Dedifferentiated amniotic fluid mesenchymal stem cell (primary cell): ENCODE measurements around the gene CHST15.
A peak's percentile ranks its signal among the peaks of the same experiment; 100 is the strongest.

Experiments used
- DNase-seq: peaks from one replicate; pipeline ENCODE4 v3.0.0-alpha.2; 2016; ENCODE audit errors: extremely low spot score

The CHST15 gene

DNA sequence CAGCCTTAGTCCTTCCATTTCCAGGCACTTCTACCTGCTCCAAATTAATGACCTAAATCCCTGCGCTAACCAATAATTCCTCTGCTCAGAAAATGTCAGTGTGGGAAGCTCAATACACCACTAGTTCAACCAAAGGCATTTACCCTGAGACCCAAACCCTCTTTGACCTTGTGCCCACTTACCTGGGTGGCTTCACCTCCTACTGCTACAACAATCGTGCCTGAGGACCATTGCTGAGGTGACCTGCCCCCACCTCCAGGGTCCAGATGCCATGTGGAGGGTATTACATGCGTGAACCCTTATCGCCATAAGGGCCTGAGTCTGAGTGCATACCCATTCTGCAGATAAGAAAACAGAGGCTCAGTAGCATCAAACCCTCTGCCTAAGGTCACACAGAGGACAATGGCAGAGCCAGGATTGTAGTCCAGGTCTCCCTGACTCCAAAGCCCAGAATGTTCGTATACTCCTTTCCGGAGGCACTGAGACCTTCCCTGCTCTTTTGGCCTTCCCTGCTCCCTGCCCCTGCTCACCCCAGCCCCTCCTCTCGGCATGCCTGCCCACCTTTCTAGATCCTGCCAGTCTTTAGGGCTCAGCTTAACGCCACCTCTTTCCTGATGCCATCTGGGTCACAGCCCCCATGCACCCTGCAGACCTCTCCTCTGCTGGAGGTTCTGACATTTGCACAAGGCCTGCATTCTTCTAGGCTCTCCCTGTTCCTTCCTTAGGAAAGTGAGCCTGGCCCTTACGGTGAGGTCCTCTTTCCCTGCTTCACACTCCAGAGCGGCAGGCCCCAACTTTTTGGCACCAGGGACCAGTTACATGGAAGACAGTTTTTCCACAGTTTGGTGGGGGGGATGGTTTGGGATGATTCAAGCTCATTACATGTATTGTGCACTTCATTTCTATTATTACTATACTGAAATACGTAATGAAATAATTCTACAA, 94.9 kb downstream of the CHST15 start:
- no peak for DNase-seq

DNA sequence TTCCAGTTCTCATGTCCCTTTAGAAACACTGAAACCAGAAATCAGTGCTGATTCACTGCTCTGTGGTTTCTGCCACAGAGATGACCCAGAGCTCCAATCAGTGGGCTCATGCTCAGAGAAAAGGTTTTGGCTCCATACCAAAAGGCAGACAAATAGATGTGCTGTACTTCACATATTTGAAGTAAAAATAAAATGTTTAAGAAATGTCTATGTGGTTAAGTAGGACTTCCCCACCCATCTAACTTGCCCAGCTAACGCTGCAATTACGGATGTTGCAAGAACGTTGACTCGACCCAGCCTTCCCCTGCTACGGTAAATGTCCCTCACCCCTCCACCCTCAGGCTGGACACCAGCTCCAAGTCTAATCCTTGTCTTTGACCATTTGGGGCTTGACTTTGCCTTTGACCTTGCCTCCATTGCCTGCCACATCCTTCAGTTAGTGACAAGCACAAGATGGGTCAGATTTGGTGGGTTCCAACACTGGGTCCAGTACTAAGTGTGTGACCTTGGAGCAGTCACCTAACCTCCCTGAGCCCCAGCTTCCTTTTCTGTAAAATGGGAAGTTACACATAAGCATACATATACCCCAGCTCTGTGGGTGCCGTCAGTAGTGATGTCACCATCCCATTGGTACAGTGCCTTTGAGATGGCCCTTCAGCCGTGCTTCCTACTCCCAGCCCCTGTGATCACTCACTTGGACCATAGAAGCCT, 95.8 kb downstream of the CHST15 start:
- DNase-seq = peak; percentile 96

DNA sequence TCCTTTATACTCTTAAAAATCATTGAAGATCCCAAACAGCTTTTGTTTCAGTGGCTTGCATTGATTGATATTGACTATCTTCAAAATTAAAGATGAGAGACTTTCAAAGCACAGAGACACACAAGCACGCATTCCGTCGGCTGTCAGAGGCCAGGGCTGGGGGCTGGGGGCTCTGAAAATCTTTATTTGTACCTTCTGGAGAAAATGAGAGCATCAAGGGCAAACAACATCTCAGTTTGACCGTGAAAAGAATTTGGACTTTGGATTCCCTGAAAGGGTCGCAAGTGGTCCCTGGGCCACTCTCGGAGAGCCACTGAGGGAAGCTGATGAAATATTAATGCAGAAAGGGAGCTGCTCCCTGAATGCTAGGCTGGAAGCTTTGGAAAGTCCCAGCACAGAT, 96.4 kb downstream of the CHST15 start:
- no peak for DNase-seq

DNA sequence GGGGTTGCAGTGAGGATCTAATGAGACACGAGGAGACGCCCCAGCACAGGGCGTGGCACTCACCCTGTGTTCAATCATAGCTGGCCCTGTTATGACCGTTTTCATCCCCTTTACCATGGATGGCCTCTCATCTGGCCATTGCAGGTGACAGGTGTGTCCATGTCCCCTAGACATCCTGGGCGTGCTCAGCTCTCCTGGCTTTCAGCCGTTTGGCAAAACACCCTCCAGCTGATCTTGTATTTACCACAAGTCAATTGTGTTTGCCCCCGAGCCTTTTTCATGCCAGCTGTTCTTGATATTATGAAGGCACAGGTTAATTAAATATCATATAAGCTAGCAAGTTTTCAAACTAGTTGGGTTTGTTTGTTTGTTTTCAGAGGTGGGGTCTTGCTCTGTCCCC, 97.1 kb downstream of the CHST15 start:
- no peak for DNase-seq

DNA sequence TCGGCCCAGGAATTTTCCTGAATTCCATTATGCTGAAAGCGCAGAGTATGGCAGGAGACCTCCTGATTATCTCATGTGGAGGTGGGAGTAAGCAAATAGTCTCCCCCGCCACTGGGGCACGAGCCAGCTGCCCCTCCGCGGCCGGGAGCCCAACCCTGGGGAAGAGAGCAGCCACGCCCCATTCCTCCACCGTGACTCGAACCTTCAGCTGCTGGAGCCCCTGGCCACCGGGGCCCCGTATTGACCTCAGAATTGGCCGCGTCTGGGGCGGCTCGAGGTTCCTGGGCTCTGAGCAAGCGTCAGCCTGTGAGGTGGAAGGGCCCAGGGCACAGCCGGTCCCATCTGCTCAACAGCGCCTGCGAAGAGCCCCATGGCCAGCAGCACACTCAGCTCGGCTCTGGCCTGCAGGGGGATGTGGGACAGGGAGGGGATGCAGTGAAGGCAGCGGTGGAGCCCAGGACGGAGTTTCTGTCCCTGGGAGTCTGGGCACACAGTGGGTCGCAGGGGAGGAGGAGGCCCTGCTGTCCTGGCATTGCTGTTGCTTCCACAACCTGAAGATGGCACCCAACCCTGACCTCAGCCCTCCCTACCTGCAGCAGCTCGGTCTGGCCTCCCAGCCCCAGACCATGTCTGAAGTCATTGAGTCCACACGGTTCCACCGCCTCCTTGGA, 97.8 kb downstream of the CHST15 start:
- DNase-seq = peak; percentile 76

DNA sequence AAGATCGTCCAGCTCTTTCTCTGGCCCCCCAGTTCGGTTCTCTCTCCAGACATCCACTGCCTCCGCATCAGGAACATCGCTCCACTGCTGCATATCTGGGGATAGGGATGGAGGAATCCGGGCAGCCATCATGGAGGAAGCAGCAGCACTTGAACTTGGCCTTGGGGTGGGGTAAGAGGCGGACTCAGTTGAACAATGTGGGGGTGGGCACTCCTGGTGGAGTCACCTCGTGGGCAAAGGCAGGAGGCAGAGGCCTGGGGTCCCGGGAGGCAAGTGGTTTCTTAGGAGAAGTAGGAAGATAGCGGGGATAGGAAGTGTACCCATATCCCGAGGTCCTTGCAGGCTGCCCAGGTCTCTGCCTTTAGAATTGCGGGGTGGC, 98.3 kb downstream of the CHST15 start:
- no peak for DNase-seq

DNA sequence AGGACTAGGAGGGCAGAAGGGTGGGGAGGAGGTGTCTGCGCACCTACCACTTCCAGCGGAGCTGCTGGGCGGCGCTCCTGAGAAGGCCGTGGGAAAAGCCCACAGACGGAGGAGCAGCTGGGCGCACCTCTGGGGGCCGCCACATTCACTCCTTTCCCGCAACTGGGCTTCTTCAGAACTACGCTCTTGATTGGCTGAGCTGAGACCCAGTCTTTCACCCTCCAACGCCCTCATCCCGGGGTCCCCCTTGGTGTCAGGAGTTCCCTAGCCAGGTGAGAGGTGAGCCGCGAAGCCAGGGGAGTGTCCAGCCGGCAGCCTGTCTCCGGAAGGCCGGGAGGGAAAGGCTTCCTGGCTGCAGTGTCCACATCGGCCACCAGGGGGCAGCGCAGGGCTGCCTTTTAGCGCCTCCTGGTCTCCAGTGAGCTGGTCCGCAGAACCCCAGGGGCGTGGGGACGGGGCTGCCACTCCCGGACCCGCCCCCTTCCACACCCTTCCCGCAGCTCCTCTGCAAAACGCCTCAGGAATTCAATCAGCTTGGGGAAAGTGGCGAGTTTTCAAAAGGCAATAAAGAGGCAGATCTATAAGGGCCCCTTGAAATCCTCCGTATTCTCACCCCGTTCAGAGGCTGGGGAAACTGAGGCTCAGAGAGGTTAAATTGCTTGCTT, 98.8 kb downstream of the CHST15 start:
- DNase-seq = peak; percentile 90

DNA sequence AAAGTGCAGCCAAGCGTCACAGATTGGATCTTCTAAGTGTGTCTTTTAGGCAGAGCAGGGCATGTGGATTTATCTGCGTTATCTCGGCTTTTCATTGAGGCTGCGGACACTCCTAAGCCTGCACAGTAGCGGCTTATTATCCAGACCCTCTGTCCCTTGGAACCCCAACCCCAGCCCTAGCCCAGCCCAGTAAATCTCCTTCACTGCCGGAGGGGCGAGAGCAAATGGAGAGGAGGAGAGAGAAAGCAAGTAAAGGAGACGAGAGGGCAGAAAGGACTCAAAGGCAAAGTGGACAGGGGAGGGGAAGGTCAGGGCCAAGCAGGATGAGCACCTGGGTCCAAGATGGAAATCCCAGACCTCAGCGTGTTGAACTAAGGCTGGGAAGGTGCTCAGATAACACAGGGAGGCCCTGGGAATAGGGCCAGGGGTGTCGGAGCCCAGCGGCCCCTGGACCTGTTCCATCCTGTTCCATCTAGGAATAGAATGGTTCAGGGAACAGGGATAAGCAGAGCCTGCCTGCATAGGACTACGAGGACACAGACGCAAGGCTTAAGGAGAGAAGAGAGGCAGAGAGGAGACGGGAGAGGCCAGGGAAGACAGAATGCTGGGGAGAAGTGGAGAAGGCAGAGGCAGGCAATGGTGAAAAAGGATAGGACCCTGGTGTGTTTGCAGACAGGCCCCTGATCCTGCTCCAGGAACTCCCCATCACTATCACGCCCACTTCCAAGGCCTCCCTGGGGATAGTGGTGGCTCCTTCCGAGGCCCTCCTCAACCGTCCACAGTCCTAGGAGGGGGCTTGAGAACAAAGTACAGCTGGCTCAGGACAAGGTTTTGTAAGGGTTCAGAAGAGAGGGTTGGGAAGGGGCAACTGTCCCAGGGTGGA, 99.6 kb downstream of the CHST15 start:
- no peak for DNase-seq

DNA sequence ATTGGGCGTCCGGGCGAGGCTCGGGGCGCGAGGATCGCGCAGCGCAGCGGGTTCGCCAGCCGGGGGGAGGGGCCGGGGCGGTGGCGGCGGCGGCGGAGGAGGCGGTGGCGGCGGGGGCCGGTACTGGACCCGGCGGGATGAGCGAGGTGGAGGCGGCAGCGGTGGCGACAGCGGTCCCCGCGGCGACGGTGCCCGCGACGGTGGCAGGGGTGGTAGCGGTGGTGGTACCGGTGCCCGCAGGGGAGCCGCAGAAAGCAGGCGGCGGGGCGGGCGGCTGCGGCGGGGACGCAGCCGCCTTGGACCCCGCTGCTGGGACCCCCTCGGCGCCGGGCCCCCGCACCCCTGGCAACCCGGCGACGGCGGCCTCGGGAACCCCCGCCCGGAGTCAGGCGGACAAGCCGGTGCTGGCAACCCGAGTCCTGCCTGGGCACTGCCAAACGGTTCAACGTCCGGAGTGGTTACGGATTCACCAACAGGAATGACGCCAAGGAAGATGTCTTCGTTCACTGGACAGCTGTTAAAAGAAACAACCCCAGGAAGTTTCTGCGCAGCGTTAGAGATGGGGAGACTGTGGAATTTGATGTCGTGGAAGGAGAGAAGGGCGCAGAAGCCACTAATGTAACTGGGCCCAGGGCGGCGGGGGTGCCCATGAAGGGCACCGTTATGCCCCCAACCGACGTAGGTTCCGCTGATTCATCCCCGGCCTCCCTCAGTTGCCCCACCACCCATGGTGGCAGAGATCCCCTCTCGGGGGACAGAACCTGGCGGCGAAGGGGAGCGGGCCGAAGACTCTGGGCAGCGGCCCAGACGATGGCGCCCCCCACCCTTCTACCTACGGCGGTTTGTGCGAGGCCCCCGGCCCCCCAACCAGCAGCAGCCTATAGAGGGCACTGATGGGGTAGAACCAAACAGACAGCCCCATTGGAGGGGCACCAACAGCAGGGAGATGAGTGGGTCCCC, 101.5 kb downstream of the CHST15 start:
- DNase-seq = no peak

DNA sequence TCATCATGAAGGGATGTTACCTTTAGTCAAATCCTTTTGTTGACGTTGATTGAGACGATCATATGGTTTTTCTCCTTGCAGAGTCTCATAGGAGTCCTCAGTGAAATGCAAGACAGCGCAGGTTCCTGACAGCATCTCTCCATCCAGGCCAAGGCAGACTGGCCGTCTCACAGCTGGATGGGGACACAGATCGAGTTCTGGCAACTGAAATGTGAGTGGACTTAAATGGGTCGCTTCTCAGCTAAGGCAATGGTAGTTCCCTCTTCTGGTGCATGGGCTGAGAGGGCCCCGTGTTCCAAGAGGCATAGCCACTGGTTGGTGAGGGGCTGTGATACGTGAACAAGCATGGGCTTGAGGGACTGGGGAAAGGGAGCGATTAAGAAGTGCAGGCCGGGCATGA, 102.5 kb downstream of the CHST15 start:
- no peak for DNase-seq

DNA sequence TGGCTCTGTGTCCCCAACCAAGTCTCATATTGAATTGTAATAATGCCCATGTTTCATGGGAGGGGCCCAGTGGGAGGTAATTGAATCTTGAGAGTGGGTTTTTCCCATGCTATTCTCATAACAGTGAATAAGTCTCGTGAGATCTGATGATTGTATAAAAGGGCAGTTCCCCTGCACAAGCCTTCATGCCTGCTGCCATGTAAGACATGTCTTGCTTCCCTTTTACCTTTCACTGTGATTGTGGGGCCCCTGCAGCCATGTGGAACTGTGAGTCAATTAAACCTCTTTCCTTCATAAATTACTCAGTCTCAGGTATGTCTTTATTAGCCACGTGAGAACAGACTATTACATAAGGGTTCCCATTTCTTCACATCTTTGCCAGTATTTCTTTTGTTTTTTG, 104.7 kb downstream of the CHST15 start:
- DNase-seq = no peak

DNA sequence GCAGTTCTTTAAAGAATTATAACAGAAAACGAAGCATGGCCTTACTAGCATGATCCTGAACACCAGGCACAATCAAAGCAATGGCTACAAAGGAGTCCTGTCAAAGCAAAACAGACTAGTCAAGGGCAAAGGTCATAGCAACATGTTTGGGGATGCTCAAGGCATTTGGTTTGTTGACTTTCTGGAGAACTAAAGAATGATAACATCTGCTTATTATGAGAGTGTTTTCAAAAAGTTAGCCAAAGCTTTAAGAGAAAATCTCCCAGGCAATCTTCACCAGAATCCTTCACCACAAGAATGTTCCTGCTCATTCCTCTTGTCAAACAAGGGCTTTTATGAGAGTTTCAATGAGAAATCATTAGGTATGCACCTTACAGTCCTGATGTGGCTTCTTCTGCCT, 106.7 kb downstream of the CHST15 start:
- DNase-seq = no peak

DNA sequence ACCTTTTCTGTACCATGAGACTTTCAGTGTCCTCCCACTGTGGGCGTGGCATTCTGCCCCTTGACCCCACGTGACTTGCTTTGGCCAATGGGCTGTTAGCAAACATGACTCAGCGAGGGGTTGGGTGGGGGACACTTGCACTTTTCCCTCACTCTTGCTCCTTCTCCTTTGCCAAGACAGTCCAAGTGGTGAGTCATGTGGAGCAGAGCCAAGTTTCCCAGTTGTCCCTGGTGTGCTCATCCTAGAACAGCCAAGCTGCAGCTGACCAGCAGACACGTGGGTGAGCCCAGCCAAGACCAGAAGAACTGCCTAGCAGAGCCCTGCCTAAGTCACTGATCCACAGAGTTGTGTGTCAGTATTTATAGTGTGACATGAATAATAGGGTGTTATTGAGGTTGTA, 119.0 kb downstream of the CHST15 start:
- no peak for DNase-seq

DNA sequence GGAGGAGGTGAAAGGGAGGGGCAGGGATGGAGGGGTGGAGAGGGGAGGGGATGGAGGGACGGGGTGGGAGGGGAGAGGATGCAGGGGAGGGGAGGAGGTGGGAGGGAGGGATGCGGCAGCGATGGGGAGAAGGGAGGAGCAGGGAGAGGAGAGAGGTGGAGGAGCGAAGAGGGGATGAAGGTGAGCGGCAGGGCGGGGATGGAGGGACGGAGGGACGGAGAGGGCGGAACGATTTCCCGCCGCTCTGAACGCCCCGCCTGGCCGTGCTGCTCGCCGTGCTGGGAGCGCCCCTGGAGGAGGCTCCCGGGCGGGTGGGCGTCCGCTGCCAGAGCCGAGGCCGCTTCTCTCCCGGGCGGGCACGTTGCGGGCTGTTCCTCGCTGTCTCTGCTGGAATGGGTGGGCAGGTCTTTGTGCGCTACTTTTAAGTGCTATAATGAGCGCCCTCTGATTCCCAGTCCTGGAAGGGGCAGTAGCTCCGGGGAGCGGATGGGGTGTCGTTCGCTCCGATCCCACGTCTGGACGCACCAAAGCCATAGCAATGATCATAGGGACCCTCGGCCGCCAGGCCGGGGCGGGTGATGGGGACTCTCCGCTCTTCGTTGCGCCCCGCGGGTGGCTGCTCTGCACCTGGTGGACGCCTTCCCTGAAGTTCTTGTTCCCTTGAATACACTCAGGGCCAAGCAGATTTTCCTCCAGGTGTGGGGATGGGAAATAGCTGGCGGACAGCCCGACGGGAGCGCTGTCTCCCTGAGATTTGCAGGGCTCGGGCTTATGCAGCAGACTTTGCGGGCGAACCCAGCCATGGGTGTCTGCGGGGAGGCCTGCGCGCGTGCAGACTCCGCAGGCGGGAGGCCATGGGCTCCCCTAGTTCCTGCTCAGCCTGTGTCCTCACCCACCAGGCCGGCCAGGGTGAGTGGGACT, 120.7 kb downstream of the CHST15 start:
- no peak for DNase-seq

DNA sequence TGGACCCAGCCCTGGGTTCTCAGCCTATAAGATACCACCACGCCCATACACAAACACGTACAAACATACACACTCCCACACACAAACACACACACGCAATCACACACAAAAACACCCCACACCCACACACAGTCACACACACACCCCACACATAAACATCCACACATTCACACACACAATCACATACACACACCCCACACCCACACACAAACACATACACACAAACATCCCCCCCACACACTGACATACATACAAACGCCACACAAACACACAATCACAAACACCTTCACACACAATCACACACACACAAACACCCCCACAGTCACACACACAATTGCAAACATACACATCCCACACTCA, 122.5 kb downstream of the CHST15 start:
- DNase-seq = no peak

DNA sequence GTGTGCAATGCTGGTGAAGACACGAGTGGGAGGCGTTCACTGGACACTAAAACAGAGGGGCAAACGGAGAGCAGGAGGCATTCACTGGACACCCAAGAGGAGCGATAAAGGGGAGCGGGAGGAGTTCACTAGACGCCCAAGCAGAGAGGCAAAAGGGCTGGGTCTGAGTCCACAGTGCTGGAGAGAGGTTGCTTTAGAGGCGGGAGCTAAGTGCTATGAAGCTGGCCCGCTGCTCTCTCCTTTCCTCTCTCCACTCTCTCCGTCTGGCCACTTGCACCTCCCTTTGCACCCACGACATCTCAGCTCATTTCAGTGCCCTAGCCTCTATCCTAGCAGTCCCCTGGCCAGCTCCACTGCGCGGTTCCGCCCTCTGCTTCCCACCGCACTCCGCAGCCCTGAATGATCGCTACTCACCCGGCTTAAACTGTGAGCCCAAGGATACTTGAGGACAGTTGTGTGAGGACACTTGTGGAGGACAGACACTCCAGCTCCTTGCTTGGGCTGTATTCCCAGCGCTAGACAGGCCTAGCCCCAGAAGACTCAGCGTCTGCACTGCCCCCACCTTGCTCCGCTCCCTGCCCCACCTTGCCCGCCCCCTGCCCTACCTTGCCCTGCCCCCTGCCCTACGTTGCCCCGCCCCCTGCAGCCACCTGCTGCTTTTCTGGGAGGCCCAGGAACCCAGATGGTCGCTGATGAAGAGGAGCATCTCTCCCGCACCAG, 123.0 kb downstream of the CHST15 start:
- no peak for DNase-seq

DNA sequence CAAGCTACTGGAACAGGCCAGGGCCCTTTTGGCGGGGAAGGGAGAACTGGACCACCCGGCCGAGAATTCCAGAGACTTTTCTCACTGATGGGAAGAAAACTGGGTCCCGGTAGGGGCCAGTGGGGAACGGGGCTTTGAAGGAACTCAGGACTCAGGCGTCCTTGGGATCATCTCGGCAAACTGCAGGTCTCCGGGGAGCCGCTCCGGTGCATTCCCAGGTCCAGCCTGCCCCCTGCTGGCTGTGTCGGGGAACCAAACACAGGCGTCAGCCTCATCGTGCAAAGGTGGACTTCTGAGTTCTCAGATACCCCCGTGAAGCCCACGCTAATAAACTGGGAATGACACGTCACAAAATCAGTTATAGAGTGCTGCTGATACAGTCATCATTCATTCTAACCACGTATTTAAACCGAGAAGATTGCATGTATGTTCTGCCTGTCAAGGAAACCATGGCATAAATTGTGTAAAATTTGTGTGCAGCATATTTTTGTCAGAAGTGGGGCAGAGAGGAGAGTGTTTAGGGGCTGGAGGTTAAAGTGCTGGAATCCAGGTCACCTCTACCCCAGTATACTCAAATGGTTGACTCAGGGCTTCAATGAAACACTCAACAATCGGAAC, 125.7 kb downstream of the CHST15 start:
- DNase-seq = peak; percentile 46

DNA sequence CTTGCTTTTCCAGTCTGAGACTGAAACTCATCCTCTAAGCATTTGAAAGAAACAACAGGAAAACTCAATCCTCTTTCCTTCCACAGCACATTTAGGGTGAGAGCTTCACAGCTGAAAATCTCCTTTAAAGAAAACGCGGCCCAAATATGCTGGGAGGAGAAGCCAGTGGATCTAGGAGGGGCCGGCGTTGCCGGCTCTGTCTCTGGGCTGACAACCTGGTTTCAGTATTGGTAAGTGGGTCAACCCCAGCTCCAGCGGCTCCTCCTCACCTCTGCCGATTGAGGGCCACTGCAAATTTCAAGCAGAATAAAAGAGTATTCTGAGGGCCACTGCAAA, 126.5 kb downstream of the CHST15 start:
- peak; percentile 20 for DNase-seq
